Spleen (tissue), 7 donors: ENCODE results near the gene CACNA2D3.

Experiments
- CTCF ChIP-seq, 11 experiments: fragments of 200-600 bp in 7 of 11; fragments of 450-650 bp in 4 of 11; sonication (generic) in 4 of 11; IDR thresholded peaks in 8 of 11; conservative IDR thresholded peaks in 3 of 11; 1 replicate in 7 of 11; 2 replicates in 4 of 11; pipeline versions ENCODE4 v1.4.0 to v1.8.0; 2016 to 2021; ENCODE audit warnings: antibody characterized with exemption in 11 of 11, inconsistent platforms in 4 of 11, mild to moderate bottlenecking in 1 of 11
- POLR2A ChIP-seq, 3 donors: fragments of 450-650 bp; IDR thresholded peaks; one replicate each; pipeline ENCODE4 v1.5.1; 2017; ENCODE audit warnings: antibody characterized with exemption in 3 of 3, mild to moderate bottlenecking in 1 of 3
- POLR2AphosphoS5 ChIP-seq, 3 donors: sonication (generic); formaldehyde crosslinking; IDR thresholded peaks; one replicate each; pipeline ENCODE4 v1.5.1; 2017; ENCODE audit warnings: antibody characterized with exemption in 3 of 3
- donor health status: DM: no; HTN: no; CAD: no; lungs with moderate emphysema.
- donor health status: DM: no; HTN: no; CAD: no.
- donor health status: DM: no; HTN: no; CAD: no.

GRCh38 chr3:54347933-54348332, 225.6 kb downstream of the CACNA2D3 start:
- TF ChIP-seq CTCF (IDR thresholded peaks at IDR 0.05 in 8 of 11, conservative IDR thresholded peaks at IDR 0.05 in 3 of 11) (no peak), POLR2A (IDR thresholded peaks at IDR 0.05) (no peak), POLR2AphosphoS5 (IDR thresholded peaks at IDR 0.05) (no peak)
